A172 (cell line): ENCODE data around the gene GOLGA3. TPM values are rescaled to one million over a fixed set of nuclear protein-coding genes. Genes with fewer than 3 reads are reported as not detected.

Experiments
- DNase-seq: peaks from one replicate; pipeline ENCODE4 v3.0.0-alpha.2; 2015; ENCODE audit warnings: low spot score
- total RNA-seq: library from RNA; depleted of rRNA; stranded (reverse); fragments of >200 nt; shearing (Covaris generic); gene quantifications from 2 replicates; pipeline ENCODE4 v1.2.3, GENCODE V29; 2014

Gene GOLGA3
- total RNA-seq, 1 experiment from 2014 or later, result 48.9 TPM

- DNase-seq, result no peak
Measured at GRCh38 chr12:132747896-132748295, 80.8 kb downstream of the GOLGA3 start.

GRCh38 chr12:132747395-132747794 is 81.3 kb downstream of the GOLGA3 start:
- no peak for DNase-seq

DNA sequence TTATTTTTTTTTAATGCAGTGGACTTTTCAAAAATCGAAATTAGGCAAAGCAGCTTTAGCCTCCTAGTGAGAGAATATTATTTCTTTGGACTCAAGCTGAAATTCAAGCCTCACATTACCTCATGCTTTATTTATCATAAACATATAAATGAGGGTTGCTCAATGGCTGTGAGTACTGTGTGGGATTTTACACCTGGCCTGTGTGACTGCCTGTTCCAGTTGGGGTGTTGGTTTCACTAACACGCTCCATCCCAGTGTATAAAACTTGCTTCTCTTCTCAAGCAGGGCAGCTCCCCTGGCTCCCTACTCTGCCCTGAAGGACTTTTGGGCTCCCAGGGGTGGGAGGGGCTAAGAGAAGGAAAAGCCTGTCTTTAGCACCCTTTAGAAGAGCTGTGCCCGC is 82.1 kb downstream of the GOLGA3 start:
- no peak for DNase-seq

DNA sequence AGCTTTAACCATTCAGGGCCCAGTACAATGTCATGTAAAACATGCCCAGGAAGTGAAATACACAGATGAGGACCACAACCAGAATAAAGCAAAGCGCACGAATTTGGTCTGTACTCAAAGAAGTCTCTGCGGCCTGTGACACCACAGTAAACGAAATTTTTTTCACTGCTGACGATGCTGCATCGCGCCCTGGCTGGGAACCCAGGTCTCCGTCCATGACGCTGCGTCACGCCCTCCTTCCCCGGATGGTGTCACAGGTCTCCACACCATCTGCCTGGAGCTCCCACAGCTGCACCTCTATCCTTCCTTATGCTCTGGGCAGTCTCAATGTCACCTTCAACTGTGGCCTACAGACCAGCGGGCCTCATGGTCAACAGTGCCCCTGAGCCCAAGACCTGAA is 84.8 kb downstream of the GOLGA3 start:
- no peak for DNase-seq

- no peak for DNase-seq
Measured at GRCh38 chr12:132741620-132742019, 87.0 kb downstream of the GOLGA3 start.

DNA sequence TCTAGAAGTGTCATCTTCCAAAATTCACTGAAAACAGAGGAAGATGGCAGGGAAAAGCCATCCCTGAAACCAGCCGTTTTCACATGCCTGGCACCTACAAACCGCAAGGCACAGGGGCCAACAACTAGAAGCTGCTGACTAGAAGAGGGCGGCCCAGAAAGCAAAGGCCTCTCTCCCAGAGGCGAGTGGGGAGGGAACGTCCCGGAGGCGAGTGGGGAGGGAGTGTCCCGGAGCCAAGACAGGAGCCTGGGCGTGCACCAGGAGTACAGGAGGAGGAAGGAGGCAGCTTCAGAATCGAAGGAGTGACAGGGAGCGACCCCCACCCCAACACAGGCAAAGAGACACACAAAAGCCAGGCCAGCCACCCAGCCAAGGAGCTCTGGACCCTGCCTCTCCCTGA is 88.0 kb downstream of the GOLGA3 start:
- no peak for DNase-seq

- no peak for DNase-seq
Measured at GRCh38 chr12:132740313-132740646, 88.4 kb downstream of the GOLGA3 start.

- no peak for DNase-seq
Measured at GRCh38 chr12:132739600-132740312, 88.9 kb downstream of the GOLGA3 start.

DNA sequence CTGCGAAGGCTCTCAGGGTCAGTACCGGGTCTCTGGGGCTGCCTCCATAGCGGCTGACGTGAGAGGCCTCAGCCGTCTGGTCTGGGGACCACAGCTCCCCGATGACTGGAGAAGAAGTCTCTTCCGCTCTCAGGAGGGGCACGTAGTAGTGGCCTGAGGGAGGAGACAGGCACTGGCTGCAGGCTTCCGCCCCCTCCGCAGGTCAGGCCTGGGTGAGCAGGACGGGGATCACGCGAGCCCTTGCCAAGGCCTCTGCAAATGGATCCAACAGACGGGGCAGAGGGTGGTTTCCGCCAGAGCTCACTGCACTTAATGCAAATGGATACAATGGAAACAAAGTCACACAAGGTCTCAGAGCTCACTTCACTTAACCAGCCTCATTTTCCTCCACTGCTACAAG is 91.8 kb downstream of the GOLGA3 start:
- no peak for DNase-seq

GRCh38 chr12:132736378-132736777 is 92.3 kb downstream of the GOLGA3 start:
- DNase-seq, result no peak

DNA sequence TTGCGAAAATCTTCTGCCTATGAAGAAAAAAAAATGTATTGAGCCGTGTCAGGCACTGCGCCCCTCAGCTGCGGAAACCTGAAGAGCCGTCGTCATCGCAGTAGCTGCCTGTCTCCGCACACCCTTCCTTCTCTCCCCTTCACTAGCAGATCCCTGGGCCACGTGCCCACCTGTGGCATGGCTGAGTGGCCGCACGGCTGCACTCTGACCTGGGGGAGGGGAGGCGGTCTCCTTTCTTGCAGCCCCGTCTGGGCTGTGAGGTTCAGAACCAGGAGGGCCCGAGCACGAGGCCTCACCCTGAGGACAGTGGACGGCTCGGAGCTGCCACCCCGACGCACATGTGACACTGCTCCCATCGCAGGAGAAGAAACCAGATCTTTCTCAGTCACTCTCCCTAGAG is 93.2 kb downstream of the GOLGA3 start:
- no peak for DNase-seq

GRCh38 chr12:132734206-132734605 is 94.5 kb downstream of the GOLGA3 start:
- no peak for DNase-seq

- DNase-seq, result no peak
Measured at GRCh38 chr12:132731574-132731973, 97.1 kb downstream of the GOLGA3 start.

GRCh38 chr12:132730353-132730752 is 98.3 kb downstream of the GOLGA3 start:
- no peak for DNase-seq

GRCh38 chr12:132729541-132730320 is 98.9 kb downstream of the GOLGA3 start:
- DNase-seq, result no peak

- DNase-seq, result no peak
Measured at GRCh38 chr12:132728502-132728901, 100.2 kb downstream of the GOLGA3 start.

- no peak for DNase-seq
Measured at GRCh38 chr12:132727091-132727794, 101.4 kb downstream of the GOLGA3 start.

GRCh38 chr12:132726386-132726785 is 102.3 kb downstream of the GOLGA3 start:
- DNase-seq, result no peak

DNA sequence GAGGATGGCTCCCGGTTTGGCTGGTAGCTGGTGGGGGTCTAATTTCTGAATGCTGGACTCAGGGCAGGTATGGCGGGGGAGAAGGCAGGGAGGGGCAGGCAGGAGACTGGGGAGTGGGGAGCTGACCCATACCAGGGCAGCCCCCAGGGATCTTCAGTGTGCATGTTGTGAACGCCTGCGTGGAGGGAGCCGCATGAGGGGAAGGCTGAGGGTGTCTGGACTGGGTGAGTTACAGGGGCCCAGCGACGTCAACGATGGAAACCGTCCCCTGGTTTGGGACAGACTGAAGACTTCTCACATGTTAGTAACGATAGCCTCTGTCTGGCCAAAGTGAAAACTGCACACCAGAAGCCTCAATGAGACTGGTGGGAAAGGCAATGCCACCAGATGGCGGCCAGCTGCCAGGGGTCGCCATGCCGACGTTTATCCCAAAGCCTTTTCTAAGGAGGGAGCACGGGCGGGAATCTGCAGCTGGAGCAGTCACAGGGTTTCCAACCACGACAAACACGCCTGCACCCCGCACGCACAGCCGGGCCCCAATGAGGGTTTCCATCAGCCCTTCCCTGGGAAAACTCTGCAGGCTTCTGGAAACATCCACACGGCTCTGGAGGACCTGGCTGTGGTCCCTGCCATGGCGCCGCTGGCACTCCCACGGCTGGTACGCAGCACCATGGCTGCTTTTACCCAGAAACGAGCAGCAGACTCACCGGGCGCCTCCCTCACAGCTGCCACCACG is 104.0 kb downstream of the GOLGA3 start:
- no peak for DNase-seq

- DNase-seq, result peak; percentile 83
Measured at GRCh38 chr12:132723764-132724140, 104.9 kb downstream of the GOLGA3 start.

GRCh38 chr12:132723015-132723763 is 105.5 kb downstream of the GOLGA3 start:
- DNase-seq, result peak; percentile 84
